ENCODE data around the gene SAMD4B.

DNA sequence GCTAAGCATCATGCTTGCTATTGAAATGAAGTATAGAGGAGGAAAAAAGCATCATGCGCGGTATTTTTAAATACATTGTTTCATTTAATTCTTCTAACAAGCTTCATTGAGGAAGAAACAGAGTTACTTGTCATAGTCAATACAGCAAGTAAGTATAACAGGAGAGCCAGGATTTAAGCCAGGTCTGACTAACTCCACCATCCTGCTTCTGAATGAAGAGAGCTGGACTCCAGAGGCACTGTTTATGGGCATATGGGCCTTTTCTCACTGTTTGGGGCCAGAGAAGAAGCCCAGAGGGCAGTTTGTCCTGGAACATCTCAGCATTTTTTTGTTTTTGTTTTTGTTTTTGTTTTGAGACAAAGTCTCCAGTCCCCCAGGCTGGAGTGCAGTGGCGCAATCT is 7.9 kb downstream of the SAMD4B start:
- TF ChIP-seq EZH2 (IDR thresholded peaks at IDR 0.05; ENCODE audit: low read depth), result no peak
- TF ChIP-seq, protein P1, sequence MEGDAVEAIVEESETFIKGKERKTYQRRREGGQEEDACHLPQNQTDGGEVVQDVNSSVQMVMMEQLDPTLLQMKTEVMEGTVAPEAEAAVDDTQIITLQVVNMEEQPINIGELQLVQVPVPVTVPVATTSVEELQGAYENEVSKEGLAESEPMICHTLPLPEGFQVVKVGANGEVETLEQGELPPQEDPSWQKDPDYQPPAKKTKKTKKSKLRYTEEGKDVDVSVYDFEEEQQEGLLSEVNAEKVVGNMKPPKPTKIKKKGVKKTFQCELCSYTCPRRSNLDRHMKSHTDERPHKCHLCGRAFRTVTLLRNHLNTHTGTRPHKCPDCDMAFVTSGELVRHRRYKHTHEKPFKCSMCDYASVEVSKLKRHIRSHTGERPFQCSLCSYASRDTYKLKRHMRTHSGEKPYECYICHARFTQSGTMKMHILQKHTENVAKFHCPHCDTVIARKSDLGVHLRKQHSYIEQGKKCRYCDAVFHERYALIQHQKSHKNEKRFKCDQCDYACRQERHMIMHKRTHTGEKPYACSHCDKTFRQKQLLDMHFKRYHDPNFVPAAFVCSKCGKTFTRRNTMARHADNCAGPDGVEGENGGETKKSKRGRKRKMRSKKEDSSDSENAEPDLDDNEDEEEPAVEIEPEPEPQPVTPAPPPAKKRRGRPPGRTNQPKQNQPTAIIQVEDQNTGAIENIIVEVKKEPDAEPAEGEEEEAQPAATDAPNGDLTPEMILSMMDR (conservative IDR thresholded peaks at IDR 0.05), result no peak
